Activated CD4-positive, alpha-beta T cell treated with anti-CD3 and anti-CD28 coated beads, Interleukin-2, amount 50 U/mL, for 4 hours (primary cell): ENCODE results near the gene CELF4.

Source experiments
- DNase-seq, 2 experiments: peaks; one replicate each; pipeline ENCODE4 v3.0.0-alpha.2; 2020

CELF4 gene

DNA sequence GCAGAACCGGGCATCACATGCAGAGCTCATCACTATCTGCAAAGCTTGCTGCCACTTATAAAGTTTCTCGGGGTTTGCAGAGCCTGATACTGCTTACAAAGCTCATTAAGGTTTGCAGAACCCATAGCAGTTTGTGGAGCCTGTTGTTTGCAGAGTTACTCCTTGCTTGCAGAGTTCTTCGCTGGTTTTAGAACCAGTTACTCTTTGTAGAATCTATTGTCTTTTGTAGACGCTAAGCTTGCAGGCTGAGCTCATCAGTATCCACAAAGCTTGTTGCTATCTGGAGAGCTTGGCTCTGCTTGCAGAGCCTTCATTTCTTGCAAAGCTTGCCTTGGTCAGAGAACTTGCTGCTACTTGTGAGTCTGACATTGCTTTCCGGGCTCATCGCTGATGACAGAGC, 106.9 kb downstream of the CELF4 start:
- no peak for DNase-seq

DNA sequence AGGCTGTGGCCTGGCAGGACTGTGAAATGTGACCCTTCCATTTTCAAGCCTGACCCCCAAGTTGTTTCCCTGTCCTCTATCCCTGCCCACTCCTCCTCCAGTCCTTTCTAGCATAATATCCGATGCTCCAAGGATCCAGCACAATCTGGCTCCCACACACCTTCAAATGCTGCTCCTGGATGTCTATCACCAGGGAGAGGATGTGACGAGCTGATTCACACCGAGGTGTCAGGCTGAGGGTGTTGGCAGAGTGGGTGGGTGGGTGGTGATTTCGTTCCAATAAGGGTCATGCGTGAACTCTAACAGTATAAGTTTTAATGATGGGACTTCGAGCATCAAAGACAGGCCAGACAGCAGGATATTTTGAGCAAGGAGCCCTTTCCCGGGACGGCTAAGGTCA, 107.8 kb downstream of the CELF4 start:
- no peak for DNase-seq

GRCh38 chr18:37457341-37457740, 108.3 kb downstream of the CELF4 start:
- no peak for DNase-seq

DNA sequence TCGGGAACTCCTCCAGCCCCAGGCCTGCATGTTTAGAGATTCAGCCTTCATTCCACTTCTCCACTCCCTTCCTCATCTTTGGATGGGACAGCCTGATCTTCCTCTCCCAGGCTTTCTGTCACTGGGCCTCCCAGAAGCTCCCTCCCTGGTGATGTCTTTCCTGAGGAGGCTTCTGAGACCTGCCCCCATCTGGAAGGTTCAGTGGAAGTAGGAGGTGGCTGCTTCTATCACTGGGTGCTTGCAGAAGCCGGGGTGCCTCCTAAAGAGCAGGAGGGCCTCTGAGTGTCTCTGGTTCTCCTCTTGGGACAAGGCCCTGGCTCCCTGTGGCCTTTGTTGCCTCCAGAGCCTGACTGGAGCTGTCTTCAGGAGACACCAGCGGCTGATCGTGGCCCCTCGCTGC, 108.7 kb downstream of the CELF4 start:
- no peak for DNase-seq

DNA sequence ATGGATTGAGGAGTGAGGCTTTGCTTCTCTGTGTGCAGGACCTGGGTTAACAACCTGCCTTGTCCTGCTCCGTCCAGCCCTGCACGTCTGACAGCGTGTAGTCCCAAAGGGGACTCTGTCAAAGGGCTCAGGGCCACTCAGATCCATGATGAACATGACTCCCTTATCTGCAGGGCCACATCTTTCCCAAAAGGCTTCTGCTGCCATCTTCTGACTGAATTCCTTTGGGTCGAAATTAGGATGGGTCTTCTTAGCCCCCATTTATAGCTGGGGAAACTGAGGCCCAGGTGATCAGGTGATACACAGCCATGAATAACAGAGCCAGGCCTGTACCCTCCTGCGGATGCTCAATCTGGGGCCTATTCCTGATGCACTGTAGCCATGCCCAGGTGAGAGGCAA, 109.2 kb downstream of the CELF4 start:
- DNase-seq, result no peak

GRCh38 chr18:37453752-37454151, 111.8 kb downstream of the CELF4 start:
- no peak for DNase-seq

DNA sequence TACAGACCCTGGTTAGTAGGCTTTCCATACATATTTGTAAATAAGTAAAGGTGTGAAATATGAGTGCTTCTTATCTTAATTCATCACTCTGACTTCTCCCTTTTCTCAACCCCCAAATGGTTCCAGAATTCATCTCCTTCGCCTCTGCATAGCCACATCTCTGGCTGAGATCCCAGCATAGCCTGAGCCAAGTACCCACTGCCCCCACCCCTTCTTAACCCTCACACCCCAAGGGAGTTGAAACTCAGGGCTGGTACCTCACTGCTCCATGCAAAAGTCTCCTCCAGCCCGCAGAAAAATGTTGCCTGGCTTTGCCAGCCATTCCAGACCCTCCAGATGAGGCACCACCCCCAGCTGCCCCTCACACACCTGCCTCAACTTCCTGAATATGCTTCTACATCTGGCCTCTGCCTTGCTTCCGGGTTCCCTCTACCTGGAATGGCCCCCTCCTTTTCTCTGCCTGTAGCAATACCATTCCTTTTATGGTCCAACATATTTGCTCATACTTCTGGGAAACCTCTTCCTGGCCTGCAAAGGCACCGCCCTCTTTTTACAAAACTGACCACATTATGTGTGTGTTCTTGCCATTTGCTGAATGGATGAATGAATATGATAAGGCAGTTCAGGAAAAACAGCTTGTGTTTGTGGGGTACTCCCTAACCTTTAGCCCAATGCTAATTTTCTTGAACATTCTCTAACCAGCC, 112.8 kb downstream of the CELF4 start:
- DNase-seq, result no peak

- no peak for DNase-seq
Measured at GRCh38 chr18:37452015-37452414, 113.6 kb downstream of the CELF4 start.

GRCh38 chr18:37451239-37451825, 114.3 kb downstream of the CELF4 start:
- no peak for DNase-seq

DNA sequence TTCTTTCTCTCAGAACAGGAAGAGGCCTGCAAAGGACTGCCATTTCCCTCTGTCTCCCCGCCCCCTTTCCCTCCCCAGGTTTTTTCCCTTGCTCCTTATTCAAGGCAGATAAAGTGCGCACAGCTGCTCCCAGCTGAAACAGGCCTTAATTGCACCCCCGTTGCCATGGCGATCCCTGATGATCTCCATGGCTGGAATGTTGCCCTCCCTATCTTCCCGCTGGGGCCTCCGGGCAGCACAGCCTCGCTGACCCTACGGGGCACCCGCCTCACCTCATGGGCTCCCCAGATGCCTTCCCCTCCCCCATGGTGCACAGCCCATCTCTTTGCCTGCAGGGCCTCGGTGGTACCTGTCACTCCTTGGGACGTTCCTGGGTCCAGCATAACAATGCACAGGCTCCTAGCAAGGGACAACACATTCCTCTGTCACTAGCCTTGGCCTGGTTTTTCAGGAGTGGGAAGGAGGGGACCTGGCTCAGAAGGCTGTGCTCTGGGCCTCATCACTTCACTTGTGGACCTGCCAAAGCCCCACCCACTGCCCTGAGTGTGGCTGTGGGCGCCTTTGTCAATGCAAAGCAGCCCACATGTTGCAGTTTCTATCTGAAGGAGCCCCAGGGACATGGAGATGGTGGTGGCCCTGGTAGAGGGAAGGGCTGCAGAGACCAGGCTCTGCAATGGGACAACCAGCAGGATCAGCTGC, 115.0 kb downstream of the CELF4 start:
- no peak for DNase-seq

DNA sequence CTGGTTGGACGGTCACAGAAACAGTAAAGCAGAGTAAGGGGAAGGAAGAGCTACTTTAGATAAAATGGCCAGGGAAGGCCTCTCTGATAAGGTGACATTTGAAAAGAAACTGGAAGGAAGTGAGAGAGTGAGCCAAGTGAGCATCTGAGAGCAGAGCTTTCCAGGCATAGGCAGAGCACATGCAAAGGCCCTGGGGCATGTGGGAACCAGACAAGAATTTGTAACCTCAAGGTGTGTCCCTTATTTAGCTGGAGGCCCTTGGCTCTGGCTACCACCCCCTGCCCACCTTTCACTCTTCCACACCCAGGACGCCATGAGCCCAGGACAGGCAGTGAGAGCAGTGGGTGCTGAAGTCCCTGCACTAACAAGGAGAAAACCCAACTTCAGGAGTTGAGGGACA, 116.0 kb downstream of the CELF4 start:
- no peak for DNase-seq

DNA sequence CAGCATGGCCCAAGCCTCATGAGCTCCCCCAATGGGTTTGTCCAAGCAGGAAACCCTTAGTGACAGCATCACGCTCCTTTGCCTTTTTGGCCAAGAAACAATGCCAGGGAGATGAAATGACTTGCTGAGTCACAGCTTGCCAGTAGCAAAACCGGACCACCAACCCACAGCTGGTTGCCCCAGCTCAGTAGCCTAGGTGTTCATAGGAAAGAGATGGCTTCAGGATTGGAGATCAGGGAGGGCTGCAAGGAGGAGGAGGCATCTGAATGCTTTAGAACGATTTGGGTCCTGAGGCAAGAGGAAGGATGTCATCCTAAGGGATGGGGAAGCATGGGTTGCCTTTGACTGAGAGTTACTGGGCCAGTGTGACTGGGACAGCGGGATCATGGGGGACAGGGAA, 116.7 kb downstream of the CELF4 start:
- DNase-seq, result no peak

- no peak for DNase-seq
Measured at GRCh38 chr18:37447962-37448888, 117.4 kb downstream of the CELF4 start.

GRCh38 chr18:37445836-37446235, 119.8 kb downstream of the CELF4 start:
- DNase-seq, result no peak

DNA sequence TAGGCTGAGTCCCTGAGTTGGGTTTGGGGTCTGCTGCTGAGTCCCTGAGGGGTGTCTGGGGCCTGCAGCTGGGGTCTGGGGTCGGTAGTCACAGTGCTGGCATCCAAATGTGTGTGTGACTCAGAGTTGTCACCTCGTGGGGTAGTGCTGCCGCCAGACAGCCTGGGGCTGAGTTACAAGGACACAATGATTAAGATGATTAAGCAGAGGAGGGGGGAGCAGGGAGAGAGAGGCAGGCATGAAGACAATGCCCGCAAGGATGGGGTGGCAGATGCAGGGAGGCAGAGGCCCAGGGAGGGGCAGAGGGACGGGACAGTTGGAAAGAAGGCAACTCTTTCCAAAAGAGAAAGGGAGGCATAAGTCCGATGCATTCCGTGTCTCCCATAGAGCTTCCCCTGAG, 120.2 kb downstream of the CELF4 start:
- no peak for DNase-seq

DNA sequence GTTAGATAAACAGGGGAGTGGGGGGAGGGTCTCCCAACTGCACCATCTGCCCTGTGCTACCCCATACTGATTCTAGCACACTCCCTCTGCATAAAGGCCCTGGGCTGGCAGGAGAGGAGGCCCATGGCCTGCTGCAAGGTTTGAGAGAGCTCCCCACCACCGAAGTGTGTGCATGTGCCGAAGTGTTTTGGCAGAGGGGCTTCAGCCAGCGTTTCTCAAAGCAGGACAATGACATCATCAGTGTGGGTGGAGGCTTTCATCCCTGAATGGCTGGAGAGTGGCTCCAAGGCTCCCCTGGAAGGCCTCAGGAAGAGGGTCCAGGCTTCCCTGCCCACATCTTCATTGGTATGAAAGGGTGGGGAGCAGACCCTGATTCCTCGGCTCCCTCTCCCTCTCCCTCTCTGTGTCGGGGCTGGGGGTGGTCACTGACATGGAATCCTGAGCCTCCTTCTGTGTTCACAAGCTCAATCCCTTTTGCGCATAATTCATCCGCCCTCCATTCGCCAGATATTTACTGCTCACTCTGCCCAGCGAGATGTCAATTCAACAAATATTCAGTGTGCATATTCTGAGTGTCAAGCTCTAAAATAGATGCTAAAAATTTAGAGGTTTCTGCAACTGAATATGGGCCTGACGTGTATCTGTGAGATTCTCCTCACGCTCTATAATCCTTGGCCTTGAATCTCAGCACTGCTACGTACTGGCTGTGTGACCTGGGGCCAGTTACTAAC, 122.1 kb downstream of the CELF4 start:
- no peak for DNase-seq

- no peak for DNase-seq
Measured at GRCh38 chr18:37442477-37442876, 123.1 kb downstream of the CELF4 start.

GRCh38 chr18:37441821-37442220, 123.8 kb downstream of the CELF4 start:
- DNase-seq, result no peak

- DNase-seq, result no peak
Measured at GRCh38 chr18:37440206-37440605, 125.4 kb downstream of the CELF4 start.

- no peak for DNase-seq
Measured at GRCh38 chr18:37438417-37439180, 127.0 kb downstream of the CELF4 start.

DNA sequence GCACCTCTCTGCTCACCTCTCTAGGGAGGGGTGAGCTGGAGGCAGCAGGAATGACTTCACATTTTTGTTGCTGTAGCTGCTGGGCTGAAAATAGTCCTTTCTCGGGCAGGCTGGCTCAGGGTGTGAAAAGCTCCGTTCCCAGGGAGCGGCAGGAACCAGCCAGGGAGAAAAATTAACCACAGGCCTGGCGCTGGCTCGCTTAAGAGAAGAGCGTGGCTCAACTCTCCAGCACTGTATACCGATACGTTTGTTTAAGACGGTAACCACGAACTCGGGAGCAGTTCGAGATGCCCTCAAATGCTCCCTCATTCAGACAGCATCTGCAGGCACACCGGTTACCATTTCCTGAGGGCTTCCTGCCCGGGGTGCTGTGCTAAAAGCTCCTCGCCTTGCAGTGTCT, 129.6 kb downstream of the CELF4 start:
- no peak for DNase-seq
